ENCODE measurements around the gene TENT5C.
A peak's percentile ranks its signal among the peaks of the same experiment; 100 is the strongest.

TENT5C gene

DNA sequence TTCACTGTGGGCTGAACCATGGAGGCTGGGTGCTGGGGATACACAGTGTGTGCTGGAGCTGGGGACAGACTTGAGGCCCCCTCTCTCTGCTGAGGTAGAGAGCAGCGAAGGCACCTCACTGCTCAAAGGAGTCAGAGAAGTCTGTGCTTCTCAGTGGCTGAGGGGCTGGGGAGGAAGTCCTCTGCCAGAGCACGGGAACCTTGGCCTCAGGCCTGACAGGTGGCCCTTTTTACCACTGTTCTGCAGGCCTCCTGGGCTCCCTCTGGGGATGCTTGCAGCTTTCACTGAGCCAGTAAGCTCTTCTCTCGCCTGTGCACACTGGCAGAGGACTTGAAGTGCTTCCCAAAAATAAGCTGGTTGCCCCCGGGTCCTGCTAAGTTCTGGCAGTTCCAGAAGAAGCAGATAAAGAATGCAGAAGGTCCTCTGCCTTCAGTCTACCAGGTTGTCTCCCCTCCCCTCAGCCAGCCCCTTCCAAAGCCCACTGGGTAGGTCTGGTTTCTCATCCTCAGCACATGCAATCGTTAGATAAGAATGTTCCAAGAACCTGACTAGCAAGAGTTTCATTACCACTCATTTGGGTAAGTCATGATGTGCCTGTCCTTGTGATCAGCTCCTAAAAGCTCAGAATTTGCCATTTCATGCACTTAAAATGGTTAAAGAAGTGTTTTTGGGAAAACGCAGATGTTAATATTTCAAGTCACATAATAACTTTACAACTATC lies 53.9 kb downstream of the TENT5C start:
- DNase-seq: no peak

DNA sequence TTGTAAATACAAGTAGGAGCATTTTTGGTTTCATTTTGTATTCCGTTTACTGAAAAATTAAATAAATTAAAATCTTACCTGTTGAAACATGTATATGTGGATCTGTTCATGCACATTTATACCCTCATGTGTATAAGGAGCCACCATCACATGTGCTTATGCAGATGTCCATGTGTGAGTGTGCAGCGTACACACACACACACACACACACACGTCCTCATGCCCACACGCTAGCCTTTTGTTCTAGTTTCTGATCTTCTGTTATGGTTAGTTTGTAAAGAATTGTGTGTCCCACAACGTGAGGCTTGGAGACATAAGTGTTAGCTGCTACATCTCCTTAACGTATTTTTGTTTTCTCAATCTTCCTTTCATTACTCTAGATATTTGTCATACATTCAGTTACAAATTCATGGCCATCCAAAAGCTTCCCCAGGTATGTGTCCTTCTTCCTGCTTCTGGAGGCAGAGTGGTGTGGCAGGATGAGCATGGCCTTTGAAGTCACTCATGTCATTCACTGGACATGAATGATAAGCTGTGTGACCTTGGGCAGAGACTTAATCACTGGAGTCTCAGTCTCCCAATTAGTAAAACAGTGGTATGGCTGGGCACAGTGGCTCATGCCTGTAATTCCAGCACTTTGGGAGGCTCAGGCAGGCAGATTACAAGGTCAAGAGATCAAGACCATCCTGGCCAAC lies 54.6 kb downstream of the TENT5C start:
- no peak for DNase-seq

DNA sequence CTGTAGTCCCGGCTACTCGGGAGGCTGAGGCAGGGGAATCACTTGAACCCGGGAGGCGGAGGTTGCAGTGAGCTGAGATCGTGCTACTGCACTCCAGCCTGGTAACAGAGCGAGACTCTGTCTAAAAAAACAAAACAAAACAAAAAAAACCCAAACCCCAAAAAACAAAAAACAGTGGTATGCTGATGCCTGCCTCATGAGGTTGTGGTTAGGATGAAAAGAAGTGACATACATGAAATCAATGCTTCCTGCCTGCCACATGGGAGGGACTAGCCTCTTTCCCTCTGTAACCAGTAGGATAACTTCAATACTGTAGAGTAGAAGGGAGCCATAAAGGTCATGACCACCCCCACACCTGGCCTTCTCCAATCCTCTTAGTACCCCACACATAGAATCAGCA lies 55.2 kb downstream of the TENT5C start:
- no peak for DNase-seq

DNA sequence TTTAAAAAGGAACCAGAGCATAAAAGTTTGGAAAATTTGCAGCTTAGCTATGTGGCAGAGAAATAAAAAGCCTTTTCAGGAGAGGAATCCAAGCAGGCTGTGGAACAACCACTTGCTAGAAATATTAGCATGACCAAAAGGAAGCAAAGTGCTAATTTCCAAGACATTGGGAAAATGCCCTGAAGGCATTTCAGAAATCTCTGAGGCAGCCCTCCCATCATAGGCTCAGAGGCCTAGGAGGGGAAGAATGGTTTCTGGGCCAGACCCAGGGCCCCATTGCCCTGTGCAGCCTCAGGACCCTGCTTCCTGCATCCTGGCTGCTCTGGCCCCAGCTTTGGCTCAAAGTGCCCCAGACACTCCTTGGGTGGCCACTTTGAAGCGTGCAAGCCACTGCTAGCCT lies 56.8 kb downstream of the TENT5C start:
- DNase-seq: no peak

DNA sequence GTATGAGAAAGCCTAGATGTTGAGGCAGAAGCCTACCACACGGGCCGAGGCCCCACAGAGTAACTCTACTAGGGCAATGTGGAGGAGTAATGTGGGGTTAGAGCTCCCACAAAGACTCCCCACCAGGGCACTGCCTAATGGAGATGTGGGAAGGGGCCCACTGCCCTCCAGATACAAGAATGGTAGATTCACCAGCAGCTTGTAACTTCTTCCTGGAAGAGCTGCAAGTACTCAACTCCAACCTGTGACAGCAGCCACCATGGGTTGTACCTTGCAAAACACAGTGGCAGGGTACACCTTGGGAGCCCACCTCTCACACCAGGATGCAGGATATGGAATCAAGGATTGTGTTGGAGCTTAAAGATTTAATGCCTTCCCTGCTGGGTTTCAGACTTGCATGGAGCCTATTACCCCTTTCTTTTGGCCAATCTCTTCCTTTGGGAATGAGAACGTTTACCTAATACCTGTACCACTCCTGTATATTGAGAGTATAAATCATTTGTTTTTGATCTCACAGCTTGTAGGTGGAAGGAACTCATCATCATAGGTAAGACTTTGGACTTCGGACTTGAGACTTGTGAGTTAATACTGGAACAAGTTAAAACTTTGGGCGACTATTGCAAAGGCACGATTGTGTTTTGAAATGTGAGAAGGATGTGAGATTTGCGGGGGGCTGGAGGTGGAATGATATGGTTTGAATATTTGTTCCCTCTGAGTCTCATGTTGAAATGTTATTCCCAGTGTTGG lies 57.5 kb downstream of the TENT5C start:
- no peak for DNase-seq

DNA sequence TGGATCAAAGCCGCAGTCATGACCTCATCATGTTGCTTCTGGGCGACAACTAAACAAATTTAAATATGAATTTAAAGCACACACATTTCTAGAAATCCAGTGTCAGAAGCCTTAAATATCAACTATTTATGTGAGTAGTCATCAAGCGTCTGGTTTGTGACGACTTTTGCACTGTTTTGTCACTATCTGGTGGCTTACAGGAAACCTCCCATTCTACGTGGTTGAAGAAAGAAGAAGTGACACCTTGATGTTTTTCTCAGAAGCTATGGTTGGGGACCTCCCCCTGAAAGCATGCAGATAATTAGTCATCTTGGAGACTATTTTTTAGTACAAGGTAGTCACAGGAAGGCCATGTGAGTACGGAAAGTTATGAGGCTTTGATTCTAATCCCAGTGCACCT lies 58.5 kb downstream of the TENT5C start:
- DNase-seq: no peak

DNA sequence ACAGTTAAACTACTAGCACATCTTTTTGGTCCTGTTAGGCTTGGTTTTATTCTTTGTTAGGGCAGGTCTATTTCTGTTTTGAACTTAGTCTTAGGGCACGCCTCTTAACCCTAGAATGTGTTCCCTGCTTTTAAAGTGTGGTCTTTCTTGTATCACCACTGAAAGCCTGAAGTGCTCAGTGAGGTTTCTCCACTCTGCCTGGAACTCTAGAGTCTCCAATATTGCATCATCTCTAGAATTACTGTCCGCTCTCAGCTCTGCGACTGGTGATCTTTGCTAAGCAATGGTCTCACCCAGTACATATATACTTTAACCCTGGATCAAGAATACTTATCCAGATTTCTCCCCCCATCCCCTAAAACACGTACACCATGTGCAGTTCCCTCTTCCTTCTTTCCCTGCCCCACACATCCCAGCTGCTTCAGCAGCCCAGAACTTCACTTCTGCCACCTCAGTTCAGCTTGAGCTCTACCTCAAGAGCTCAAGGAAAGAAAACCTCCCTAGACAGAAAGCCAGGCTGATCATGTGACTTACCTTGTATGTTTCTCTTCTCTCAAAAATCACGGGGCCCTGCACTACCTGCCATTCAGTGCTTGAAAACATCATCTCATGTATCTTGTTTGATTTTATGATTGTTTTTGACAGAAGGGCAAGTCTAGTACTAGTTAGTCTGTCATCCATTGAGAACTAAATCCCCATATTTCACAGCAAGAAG lies 59.9 kb downstream of the TENT5C start:
- DNase-seq: no peak

DNA sequence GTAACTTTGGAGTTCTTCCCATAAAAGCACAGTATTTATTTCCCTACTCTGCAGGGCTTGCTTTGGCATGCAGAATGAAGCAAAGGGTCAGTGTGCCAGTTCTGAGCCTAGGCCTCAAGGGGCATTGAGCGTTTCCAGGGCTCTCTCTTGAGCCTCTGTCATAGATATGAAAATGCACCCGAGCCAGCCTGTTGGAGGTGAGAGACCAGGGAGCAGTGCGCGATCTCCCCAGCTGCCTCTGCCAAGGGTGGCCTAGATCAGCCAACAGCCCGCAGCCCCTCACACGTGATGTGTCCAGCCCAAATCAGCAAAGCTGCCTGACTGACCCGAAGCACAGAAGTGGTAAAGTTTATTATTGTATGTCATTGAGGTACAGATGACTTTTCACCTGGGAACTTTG lies 63.7 kb downstream of the TENT5C start:
- no peak for DNase-seq

DNA sequence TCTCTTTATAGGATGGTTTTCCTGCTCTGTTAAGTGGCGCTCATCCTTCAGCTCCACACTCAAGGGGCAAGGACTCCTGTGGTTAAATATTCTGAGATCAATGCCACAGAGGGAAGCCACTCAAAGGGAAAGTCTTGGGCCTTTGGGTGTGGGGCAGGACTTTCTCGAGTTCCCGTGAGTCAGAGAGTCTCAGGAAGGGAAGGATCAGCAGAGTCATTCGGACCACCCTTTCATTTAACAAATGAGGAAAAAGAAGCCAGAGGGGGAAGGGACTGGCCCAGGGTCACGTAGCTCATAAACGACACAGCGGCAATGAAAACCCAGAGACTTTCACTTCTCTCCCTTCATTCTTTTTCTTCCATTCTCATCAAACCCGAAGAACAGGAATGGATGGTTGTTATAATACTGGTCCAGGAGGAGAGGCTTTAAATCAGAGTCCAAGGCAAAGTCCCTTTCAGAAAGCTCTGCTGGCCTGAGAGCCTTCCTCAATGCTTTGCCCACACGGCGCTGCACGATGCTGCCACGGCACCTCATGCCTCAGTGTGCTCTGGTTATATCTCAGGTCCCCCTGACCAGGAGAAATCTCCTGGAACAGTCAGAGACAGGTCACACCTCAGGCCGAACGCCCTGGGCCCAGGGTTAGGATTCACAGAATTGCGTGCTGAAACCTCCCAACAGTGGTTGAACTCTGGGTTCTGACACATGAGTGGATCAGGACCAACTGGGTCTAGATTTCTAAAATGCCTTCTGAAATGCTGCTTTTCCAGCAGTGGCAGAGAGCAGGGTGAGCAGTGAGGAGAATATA lies 65.3 kb downstream of the TENT5C start:
- DNase-seq: no peak

DNA sequence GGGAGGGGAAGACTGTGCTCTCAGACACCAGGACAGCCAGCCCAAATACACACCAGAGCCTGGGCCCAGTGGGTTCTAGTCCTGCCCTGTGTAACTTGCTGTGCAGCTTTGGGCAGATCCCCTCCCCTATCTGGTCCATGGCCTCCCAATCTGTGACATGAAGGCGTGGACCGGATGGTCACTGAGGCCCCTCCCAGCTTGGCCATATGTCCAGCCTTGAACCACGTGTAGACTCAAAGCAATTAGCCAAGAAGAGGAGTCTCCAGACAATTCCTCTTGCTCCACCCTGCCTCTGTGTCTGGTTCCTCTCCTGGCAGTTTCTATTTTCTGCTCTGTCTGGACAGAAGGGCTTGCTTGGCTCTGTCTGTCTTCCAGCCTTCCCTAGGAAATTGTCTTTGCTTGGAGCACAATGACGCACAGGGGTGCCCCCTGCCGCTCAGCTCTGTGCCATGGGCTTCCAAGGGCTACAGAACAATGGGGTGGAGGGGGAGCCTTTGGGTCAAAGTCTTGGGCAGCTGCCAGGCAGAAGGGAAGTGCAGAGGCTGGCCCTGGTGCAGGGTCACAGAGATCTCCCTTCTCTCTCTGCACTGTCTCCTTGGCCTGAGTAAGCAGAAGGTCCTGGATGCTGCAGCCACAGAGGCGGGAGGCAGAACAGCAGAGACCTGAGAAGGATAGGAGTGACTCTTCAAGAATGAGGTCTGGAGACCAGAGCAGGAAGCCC lies 66.1 kb downstream of the TENT5C start:
- DNase-seq: peak; percentile 39

DNA sequence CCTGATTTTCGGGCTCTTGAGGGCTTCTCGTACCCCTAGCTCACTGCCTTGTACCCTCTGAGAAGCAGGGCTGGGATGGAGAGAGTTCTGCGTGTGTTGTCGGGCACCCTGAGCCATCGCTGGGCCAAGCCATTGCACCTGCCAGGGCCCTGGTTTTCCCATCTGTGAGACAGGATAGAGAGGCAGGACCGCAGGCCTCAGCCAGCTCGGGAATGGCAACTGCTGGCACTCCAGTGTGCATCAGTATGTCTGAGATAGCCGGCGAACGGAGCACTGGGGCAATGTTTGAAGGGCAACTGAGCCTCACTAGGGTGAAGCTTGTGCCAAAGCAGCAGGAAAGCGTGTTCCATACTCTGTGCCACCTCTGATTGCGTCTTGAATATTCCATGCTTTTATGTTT lies 66.9 kb downstream of the TENT5C start:
- DNase-seq: no peak

DNA sequence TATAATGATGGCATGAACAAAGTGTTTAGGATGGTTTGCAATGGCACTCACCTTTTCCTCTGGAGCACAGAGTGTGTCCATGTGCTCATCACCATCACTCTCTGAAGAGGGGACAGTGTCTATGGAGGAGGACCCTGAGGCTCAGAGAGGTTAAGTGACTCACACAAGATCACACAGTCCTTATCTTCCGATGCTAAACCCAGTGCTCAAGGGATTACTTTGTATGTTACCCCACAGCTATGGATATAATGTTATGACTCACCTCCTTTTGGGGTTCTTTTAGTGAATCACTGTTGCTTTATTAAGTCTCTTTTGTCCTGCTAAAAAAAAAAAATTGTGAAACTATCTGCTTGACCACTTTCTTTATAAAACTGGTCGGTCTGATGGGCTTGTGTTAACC lies 67.6 kb downstream of the TENT5C start:
- DNase-seq: no peak

DNA sequence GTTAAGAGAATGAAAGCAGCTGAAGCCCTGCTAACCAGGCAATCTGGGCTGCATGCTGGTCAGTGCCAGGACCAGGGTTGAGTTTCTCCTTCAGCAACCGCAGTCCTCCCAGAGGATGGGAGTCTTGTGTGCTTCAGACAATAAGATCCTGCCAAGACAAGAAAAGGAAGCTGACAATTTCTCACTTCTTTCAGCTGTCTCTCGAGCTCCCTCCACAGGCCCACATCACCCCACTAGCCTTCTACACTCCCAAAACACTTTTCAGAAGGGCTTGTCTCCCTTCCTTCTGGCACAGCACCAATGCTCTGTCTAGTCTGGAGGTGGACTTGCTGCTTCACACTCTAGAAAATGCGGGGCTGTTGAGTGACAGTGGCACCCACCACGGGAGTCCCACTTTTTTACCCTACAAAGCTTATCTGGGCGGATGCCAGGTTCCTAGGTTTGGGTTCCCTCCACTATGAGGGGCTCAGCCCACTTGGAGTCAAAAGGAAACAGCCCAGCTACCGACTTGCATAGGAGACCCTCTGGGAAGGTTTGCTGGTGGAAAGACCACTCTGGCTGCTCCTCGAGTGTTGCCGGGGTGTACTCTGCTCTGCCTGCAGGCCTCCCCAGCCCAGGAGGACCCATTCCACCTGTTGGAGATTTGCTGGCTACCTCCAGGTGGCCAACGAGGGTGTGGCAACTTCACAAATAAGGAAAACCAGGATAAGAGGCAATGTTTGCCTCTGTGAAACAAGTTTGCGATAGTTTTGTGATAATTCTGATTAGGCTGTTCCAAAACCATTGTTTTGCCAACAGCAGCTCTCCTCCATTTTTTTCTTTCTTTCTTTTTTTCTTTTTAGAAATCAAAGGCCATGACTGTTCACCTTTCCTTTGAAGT lies 68.9 kb downstream of the TENT5C start:
- peak; percentile 7 for DNase-seq

DNA sequence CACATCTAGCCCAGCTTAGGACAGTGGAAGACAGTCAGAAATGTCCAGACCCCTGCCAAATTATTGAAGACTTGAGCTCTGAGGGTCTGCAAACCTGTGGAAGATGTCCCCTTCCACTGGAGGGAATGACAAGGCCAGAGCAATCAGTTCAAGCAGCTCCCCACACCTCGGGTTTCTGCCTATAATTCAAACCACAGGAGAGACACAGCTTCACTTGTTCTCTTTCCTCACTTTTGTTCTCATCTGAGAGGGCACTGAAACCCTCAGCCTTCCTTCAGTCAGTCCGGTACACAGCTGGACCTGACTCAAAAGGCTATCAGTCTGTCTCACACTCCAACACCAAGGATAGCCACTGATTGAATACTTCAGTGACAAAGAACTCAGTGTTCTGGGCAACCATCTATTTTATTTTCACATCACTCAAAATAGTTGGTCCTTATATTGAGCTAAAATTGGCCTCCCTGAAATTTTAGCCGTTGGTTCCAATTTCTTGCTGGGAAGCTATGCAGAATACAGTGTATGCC lies 70.1 kb downstream of the TENT5C start:
- DNase-seq: no peak

DNA sequence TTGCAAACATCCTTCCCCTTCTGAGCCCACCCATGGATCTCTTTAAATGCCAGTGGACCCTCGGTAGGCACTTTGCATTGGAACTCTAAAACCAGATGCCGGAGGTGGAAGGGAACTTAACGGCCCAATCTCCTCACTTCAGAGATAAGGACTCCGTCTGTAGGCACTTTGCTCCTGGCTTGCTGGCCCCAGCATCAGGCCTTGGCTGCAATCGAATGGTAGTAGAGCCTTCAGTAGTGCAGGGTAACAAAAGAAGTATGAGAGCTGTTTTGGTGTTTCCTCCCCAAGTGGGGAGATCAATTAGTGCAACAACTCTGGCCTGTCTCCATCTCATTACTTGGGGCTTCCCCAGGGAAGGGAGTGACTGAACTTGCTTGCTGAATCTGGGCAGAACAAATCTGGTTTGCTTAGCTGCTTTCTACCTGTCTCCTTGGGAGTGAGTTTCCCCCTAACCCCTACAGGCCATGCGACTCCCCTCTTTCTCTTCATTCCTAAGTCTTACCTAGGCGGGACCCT lies 70.8 kb downstream of the TENT5C start:
- DNase-seq: no peak
